GM12873 (cell line): ENCODE data around the gene RD3L.

Source experiments
- TF ChIP-seq, protein P1 (sequence below): IDR thresholded peaks from 2 replicates; pipeline ENCODE4 v1.5.1; 2012; ENCODE audit warnings: low read depth, mild to moderate bottlenecking, moderate library complexity, low read length, control low read depth; ENCODE audit not compliant: insufficient read depth; ENCODE audit errors: missing control alignments

RD3L gene

DNA sequence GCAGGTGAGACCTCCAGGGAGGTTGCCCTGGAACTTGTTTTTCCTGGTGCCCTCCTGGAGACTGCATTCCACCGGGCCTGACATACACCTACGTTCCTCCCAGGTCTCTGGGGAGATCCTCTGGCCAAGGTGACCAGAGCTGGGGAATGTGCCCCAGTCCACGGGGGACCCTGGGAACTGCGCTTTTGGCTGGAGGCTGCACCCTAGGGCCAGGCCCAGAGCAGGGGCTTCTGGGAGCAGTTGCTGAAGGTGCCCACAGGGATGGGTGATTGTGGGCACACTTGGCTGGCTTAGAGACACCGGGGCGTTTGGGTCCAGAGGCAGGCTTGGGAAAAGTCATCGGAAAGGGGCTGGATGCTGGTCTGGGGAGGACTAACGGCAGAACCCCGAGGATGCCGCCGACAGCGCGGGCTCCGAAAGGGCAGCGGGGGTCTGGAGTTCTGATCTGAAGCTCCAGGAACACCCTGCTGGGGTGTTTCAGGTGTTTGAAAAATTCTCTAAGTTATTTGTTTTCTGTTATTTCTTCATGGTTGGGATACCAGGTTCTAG is 50.6 kb downstream of the RD3L start:
- TF ChIP-seq, protein P1, sequence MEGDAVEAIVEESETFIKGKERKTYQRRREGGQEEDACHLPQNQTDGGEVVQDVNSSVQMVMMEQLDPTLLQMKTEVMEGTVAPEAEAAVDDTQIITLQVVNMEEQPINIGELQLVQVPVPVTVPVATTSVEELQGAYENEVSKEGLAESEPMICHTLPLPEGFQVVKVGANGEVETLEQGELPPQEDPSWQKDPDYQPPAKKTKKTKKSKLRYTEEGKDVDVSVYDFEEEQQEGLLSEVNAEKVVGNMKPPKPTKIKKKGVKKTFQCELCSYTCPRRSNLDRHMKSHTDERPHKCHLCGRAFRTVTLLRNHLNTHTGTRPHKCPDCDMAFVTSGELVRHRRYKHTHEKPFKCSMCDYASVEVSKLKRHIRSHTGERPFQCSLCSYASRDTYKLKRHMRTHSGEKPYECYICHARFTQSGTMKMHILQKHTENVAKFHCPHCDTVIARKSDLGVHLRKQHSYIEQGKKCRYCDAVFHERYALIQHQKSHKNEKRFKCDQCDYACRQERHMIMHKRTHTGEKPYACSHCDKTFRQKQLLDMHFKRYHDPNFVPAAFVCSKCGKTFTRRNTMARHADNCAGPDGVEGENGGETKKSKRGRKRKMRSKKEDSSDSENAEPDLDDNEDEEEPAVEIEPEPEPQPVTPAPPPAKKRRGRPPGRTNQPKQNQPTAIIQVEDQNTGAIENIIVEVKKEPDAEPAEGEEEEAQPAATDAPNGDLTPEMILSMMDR: no peak

DNA sequence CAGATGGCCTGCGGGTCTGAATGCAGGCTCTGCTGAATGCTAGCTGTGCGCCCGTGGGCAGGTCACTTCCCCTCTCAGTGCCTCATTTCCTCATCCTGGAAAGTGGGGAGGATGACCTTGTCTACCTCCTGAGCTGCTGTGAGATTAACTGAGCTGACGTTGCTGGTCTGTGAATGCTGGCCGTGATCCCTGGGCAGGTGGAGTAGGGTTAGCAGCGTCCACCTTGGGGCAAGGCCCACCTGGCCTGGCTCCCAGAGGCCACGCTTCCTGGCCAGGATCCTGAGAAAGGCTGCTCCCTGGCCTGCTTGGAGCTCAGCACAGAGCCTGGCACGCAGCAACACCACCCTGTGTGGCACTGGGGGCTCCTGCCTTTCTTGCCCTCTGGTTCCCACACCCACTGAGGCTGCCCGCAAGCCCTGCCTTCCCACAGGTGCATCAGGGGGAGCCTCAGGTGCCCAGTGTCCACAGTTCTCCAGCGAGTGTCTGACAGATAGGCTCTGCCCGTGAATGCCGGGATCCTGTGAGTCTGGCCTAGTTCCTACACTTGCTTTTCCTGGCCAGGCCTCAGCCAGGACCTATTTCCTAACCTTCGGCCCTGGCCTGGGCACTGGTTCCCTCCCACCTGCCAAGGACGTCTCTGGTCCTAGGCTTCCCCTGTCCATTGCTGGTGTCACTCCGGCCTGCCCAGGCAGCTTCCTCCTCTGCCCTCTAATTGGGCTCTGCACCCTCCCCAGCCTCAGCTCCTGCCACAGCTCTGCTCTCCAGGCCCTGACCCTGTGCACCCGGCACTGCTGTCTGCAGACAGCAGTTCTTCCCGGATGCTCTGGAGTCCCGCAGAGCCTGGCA is 51.3 kb downstream of the RD3L start:
- TF ChIP-seq, protein P1: no peak
